GM13976 (cell line): Measurements from ENCODE around the gene HS3ST3A1.

Experiments
- DNase-seq: peaks from one replicate; pipeline ENCODE4 v3.0.0; 2012; ENCODE audit warnings: low spot score
- CTCF ChIP-seq: IDR thresholded peaks from 2 replicates; pipeline ENCODE4 v1.5.1; 2012; ENCODE audit warnings: borderline replicate concordance, mild to moderate bottlenecking; ENCODE audit not compliant: insufficient read depth; ENCODE audit errors: extremely low read depth, missing control alignments, control extremely low read depth
- in situ Hi-C: fragments of 300-500 bp; cut with MboI; formaldehyde crosslinking; loops from one replicate; pipeline ENCODE4 v1.12.0; 2022; ENCODE audit warnings: low sequenced_read_pairs, mixed read lengths, inconsistent platforms; ENCODE audit not compliant: unreplicated experiment

HS3ST3A1 gene

GRCh38 chr17:13568582-13569397 is 32.9 kb downstream of the HS3ST3A1 start:
- TF ChIP-seq CTCF = no peak
- in situ Hi-C loops = no loop called here
- DNase-seq = no peak

- no peak for DNase-seq
- in situ Hi-C loops = no loop called here
- no peak for TF ChIP-seq CTCF
Measured at GRCh38 chr17:13563866-13564265, 37.9 kb downstream of the HS3ST3A1 start.

- no peak for DNase-seq
- TF ChIP-seq CTCF = no peak
- in situ Hi-C loops = no loop called here
Measured at GRCh38 chr17:13562271-13562800, 39.4 kb downstream of the HS3ST3A1 start.

- TF ChIP-seq CTCF = no peak
- in situ Hi-C loops = no loop called here
- DNase-seq = no peak
Measured at GRCh38 chr17:13561606-13562270, 40.0 kb downstream of the HS3ST3A1 start.

- TF ChIP-seq CTCF = no peak
- in situ Hi-C loops = no loop called here
- DNase-seq = no peak
Measured at GRCh38 chr17:13560935-13561334, 40.8 kb downstream of the HS3ST3A1 start.

GRCh38 chr17:13558588-13558987 is 43.1 kb downstream of the HS3ST3A1 start:
- no peak for DNase-seq
- in situ Hi-C loops = no loop called here
- no peak for TF ChIP-seq CTCF
